ENCODE results near the gene RAB43.
A peak's percentile ranks its signal among the peaks of the same experiment; 100 is the strongest.

RAB43 gene

DNA sequence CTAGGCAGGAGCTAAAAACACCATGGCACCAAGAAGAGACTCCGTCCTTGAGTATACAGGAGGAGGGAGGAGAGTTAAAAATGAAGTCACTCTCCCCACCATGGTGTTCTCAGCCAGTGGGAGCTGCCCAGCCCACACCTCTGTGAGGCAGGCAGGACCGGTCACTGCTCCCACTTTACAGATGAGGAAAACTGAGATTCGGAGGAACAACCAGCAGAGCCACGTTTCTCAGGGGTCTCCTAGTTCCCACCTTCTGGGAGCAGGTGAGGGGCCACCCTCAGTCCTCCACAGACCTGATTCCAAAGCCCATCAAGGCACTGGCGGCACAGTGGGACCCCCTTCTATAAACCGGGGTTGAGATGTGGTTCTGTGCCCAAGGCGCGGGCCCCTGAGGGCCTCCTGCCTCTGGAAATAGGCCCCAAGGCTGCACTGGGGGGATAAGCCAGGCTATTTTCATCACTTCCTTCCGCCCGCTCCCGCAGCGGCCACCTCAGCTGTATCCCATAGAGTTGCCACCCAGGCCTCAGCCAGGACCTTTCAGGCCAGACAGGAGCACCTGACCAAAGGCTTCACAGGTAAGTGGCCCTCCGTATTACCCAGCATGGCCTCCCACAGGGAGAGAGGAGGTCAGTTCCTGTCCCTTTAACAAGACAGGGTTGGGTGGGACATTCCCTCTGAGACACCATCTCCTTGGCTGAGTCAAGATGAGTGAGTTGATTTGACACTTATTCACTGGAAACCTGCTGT lies 61.2 kb downstream of the RAB43 start, which contains the start of gene GP9:
GP9 (plus strand) TSS at position 504 of the 747 bp plus-strand sequence. CDS start 961 bp downstream, outside the sequence.
- no peak for DNase-seq

DNA sequence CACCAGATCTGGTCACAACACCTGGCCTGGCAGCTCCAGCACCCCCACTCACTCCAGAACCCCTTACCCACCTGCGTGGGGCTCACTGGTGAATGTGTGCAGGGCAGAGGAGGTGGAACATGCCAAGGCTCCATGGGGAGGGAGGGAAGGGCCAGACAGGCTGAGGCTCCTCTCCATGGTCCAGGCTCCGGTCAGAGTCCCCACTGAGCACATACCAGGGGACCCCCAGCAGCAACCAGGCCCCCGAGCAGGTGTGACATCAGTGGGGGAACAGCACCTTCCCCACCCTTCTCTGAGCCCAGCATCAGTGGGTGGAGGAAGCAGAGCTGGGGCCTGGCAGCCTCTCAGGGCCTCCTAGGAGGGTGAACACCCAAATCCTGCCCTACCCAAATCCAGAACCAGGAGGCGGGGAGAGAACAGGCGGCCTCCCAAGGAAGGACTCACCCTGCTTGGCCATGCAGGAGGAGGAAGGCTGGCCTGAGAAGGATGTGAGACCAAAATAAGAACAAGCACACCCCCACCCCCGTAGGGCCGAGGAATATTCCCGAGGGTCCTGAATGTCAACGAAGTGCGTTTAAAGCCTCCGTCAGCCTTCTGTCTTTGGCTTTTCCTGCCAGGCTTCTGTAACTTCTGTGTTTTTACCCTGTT lies 62.2 kb downstream of the RAB43 start:
- DNase-seq = no peak

DNA sequence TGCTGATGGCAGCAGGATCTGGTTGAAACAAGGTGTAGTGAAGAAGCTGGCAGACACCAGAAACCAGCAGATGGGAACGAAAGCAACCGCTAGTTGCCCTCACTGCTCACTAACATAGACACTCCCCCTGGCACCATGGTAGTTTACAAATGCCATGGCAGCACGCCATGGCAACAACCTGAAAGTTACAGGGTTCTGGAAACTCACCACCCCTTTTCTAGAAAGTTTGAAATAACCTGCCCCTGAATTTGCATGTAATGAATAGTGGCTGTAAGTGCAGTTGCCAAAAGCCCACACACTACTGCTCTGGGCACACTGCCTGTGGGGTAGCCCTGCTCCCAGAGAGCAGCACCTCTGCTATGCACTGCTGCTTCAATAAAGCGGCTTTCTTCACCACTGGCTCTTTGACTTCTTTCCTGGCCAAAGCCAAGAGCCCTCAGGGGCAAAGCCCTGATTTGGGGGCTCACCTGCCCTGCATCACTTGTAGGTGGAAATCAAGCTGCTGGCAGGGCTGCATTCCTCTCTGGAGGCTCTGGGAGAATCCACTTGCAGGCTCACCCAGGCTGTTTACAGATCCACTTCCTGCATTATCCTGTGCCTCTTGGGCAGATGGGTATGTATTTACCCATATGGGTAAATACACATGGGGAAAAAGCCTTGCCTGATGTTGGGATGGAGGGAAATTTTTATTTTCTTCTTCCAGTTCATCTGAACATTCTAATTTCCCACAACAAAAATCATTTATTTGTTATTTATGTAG lies 63.0 kb downstream of the RAB43 start:
- DNase-seq = peak; percentile 19

DNA sequence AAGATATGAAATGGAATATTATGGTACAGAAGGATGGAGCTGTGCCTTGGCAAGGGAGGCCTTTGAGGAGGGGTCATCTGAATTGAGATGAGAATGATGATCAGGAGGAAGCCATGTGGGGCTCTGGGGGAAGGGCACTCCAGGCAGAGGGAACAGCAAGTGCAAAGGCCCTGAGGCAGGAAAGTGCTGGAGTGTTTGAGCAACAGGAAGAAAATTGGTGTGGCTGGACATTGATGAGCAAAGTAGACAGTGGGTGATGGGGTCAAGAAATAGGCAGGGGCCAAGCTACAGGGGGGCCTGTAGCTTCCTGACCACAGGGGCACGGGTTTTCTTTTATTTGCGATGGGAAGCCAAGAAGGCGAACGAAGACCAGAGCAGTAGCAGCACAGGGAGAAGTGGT lies 64.4 kb downstream of the RAB43 start:
- no peak for DNase-seq

DNA sequence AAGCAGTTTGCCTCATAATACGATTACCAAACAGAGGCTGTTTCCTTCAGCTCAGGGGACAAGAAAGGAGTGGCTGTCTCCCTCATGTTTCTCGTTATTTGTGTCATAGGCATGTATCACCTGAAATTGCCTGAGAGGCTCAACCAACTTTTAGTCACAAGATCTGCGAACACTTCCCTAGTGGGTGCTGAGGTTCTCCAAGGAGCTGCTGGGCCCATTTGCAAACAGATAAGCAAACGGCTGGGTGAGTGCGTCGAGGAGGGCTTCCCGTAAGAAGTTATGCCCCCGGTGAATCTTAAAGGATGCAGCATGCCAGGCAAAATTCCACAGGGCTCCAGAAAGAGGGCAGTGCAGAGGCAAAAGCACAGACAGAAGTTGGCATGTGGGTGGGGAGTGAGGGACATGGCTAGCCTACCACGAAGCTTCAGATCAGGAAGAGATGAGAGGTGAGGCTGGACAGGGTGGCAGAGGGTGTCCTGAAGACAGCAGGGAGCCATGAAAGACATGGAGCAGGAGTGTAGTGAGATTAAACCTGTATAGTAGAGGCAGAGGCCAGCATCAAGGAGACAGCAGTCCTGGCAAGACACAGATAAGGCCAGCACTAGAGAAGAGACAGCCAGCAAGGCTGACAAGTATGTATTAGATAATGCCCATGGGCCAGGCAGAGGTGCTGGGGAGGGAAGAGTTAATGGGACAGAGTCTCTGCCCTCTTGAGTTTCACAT lies 65.0 kb downstream of the RAB43 start:
- DNase-seq = no peak

DNA sequence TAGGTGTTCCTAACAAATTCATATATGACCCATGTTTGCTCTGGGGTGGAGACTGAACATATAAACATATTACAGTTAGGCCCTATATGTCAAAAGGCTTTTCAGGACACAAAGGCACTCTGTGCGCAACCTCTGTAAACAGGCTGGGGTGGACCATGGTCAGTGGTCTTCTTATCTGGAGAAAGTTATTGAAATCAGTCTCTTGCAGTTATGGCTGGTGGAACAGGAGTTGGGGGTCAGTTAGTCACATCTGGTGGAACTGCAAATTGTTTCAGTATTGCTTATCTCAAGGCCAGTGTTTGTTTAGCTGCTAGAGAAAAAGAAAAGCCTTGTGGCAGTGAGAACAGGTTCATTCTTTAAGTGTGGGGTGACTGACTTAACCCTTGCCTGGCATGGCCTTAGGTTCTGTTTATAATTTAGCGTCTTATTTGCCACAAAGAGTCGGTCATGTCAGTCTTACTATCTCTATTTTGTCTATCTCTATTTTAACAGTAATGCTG lies 66.9 kb downstream of the RAB43 start:
- DNase-seq = no peak

DNA sequence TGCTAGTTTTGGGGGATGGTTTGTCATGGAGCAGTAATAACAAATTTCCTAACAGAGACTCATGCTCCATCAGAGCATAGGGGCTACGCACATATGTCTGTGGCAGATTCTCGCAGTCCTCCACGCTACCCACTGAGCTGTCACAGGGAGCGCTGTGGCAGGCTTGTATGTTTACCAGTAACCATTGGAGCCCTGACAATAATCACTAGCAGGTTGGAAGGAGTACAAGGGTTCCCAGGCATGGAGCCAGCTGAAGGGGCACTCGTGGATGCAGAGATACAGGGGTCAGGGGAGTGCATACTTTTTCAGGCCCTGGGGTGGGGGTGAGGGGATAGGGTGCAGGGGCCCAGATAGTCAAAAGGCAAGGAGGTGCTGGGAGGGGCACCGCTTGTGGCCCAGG lies 68.9 kb downstream of the RAB43 start:
- DNase-seq = no peak

DNA sequence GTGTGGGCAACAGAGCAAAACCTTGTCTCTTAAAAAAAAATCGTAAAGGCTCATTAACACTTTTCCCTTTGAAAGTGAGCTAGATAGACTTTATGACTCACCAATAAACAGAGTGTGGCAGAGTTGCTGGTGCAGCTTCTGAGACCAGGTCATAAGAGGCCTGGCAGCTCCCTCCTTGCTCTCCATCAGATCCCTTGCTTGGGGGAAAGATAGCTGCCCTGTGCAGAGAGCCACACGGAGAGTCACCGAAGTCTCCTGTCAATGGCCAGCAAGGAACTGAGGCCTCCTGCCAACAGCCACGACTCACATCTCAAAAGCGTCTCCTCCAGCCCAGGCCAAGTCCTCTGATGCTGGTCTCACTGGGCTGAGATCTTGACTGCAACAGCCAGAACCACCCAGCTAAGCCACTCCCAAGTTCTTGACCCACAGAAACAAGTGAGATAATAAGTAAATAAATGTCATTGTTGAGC lies 69.7 kb downstream of the RAB43 start:
- no peak for DNase-seq

DNA sequence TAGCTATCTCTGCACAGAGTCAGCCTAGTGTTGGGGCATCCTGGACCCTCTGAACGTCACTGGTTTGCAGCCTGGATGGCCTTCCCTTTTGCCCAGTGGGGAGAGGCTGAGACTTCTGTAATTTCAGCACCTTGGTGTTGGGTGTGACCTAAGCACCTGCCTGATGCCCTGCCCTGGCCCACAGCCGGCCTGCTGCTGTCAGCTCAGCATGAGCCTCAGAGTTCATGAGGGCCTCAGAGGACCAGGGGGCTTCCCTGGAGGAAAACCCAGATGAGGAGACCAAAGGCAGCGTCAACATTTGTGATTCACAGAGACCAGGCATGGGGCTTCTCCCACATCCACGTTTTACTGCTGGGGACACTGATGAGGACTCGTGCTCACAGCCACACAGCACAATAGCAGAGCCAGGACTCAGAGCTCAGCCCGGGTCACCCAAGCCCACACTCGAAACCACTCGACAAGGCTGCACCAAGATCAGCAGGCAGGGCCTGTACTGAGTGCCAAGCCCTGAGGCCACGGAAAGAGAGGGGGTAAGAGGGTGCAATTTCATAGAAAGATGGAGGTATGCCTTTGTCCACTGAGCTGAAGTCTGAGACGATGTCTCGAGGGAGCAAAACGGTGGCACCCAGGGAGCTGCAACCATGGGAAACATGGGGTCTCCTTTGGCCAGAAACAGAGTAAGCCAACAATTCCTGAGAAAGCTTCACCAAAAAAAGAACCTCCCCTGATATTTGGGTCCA lies 70.9 kb downstream of the RAB43 start:
- no peak for DNase-seq

DNA sequence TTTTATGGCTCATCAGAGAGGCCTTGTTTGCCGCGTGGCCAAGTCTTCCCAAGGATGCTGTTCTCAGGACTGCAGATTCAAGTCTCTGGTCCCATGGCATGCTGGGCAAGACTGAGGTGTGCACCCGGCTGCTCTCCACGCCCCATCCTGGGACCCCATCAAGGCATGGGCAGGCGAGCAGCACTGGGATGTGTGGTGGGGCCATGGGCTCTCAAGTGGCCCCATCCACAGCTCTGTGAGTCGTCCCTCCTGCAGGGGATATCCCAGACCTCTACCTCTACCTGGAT lies 74.1 kb downstream of the RAB43 start:
- DNase-seq = no peak

DNA sequence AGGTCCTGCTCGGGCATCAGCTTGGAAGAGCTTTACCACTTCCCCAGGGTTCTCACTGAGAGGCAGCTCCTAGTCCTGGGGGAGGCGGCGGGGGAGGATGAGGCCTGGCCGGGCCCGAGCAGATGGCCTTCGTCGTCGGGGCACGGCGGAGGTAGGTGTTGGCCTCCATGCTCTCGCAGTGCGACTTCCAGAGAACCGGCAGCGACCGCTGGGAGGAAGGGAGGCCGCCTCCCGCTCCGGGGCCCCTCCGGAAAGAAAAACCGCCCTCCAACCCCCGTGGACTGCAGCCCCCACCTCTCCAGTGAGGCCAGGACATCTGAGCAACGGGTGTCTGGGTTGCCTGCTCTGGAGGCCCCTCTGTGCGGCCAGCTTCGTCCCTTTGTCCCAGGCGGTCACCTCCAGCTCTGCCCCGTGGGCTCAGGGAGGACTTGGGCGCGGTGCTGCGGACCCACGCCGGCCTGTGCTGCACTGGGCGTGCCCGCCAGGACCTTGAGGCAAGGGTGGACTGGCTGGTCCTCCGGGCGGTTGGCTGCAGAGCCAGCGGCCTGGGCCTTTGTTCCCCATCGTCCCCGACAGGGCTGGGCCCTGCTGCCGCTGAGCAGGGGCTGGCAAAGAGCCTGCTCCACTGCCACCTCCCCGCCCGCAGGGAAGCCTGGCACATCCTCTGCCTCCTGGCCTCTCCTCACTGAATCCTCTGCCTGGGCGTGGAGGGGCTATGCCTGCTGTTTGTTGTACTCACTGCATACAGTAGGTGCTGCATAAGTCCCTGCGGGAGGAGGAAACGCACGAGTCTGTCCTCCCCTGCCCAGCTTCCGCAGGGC lies 74.7 kb downstream of the RAB43 start:
- no peak for DNase-seq

DNA sequence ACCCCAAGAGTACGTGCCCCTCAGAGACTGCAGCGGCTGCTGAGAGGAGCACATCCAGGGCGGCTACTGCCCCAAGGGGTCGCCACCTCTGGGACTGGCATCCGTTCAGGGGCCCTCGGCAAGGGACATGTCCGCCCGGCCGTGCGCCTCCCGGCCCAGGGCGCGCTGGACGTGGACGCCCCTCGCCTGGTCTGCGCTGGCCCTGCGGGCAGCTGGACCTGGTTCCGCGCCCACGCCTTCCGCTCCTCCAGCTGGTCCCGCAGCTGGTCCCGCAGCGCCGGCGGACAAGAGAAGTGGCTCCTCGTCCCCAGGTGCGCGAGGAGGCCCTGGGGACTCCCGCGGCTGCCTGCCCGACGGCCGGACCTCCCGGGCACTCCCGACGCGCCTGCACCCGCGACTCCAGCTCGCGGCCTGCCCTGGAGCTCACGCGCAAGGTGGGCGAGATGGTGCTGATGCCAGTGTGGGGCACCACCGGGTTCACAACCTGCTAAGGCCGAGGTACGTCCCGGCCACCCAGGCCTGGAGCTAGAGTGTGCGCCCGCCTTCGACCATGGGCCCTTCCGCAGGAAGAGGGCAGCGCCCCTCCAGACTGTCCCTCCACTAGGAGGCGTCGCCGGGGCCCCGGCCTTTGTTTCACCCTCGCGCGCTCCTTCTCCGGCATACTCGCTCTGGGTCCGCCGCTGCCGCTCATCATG lies 75.4 kb downstream of the RAB43 start:
- no peak for DNase-seq

DNA sequence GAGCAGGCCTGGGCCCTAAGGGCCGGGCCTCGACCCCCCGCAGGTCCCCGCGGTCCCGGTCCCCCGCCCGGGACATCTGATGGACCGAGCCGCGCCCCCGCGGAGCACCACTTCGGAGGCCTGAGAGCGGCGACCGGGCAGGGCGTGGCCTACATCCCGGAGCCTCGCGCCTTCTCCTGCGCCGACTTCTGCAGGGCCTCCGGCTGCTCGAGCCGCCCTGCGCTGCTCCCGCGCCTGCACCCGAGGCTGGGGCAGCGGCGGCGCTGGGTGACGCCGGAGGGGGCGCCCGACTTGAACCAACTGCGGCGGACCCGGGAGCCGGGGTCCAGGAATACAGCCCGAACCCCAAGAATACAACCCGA lies 75.9 kb downstream of the RAB43 start:
- DNase-seq = peak; percentile 29

DNA sequence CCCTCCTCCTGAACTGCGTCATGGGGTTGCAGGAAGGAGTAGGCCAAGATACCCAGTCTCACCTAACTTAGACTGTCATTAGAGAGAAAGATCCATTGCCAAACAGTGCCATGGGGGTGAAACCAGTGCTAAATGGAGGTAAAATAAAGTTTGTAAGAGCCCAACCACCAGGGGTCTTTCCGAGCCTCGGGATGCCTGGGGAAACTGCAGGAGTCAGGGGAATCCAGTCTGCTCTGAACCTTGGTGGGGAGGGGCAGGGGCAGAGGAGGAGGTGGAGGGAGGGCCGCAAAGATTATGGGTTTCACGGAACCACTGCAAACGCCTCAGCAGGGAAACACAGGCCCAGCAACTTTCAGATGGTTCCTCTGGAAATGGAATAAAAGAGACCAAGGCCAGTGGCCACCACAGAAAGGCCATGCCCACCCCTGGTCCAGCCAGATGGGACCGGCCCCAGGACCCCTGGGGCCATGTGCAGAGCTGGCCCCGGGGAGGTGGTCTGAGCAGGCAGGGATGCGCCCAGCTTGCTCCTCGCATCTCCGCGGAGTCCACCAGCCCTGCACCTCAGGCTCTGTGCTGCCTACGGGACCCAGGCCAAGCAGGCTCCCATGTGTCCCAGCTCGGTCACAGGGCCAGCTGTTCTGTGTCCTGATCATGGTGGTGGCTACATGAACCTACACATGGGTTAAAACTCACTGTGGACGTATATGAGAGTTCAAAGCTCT lies 80.9 kb downstream of the RAB43 start:
- DNase-seq = no peak

DNA sequence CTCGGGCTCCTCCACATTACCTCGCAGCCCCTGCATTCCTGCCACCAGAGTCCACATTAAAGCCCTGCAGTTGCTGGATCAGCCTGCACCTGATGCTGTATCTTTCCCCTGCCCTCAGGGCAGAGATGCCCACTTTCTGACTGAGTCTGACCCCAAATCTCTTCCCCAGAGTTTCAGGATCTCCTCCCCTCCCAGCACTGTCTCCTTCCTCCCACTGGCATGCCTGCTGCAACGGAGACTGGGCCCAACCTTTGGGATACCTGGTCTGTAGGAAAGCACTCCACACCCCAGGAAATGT lies 81.6 kb downstream of the RAB43 start:
- DNase-seq = no peak

DNA sequence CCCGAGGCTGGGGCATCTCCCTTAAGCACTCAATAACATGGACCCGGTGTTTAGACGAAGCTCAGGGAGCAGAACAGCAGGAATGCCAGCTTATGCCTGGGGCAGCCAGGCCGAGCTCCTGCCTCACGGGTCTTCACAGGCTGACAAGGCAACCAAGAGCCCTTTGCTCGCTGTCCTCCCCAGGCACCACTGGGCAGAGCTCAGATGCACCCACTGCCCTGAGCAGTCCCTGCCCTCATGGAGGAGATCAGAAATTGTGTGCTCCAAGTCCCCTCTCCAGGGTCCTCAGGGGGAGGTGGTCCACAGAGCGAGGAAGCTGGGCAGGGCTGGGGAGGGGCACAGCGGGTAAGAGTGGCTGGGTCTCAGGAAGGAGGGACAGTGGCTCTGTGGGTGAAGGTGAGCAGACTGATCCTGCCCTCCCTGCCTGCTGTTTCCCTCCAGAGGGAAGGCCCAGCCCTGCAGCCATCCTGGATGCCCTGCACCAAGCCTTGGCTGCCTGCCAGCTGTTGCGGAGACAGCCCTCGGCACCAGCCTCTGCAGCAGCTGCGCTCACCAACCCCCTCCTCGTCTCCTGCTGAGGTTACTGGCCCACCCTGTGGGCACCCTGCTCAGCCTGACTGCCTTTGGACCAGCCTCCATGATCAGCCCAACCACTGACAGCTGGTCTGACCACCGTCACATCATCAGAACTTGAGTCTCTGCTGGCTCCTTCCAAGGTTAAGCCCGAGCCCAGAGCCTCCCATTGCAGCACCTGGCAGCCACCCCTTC lies 82.1 kb downstream of the RAB43 start:
- DNase-seq = no peak

DNA sequence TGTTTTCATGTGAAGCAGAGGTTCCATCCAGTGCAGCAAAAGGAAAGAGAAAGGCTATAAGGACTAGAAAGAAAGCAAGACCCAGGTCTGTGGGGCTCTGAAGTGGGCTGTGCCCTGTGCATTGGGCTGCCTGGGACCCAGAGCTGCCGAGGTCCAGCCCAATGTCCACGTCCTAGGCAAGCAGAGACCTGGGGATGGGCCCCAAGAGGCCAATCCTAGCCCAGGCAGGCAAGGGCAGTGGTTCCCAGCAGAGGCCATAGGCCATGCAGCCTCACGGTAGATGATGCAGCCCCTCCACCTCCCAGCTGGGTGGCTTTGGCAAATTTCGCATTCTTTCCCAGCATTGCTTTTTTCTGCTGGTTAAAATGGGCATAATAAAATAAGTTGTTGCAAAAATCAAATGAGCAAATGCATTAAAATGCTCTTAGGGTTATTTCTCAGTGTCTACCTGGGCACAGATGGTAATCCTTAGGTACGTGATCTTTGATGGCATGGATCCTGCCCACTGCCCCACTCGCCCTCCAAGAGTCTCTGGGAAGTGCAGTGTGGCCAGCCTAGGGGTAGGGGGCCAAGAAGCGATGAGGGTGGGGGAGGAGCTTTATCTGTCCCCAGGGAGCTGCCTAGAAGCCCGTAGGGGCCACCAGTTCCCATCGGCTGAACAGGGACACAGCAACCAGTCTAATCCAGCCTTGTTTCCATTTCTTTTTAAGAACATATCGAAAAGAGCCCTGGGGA lies 83.3 kb downstream of the RAB43 start:
- DNase-seq = no peak

Measured in CD4-positive, alpha-beta T cell treated with Interleukin-12 subunit alpha and Interleukin-12 subunit beta, for 1 hour (primary cell).